ENCODE measurements around the gene LCE3A. TPM values are rescaled to one million over a fixed set of nuclear protein-coding genes. Genes with fewer than 3 reads are reported as not detected.

The LCE3A gene
- total and polyA plus RNA-seq, 2 of the 4 experiments (the other 2 are of a cell fraction) = not detected

DNA sequence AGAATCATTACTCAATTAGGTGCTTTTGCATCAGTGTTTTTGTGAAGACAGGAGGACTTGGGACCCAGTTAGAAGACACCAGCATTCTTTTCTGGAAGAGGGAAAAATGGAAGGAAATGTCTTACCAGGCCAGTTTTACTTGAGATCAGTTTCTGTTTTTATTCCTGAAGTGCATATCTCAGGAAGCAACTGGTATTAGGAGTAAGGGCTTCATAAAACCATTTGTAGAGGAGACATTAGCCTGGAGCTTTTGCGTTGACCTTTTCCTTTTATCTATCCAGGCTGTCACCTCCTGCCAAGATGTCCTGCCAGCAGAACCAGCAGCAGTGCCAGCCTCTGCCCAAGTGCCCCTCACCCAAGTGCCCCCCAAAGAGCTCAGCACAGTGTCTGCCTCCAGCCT, 9.4 kb downstream of the LCE3A start, which contains the start of gene LCE3B:
Gene LCE3B (plus strand): TSS at position 301 of the 400 bp plus-strand sequence. CDS start 0 bp downstream, at position 301.
- Histone ChIP-seq H4K91ac (ENCODE audit: insufficient read depth, low read depth, low read length) (no peak within 1 kb of the TSS), H3K27ac (ENCODE audit: insufficient read depth, low read length) (no peak within 1 kb of the TSS), H3K79me1 (ENCODE audit: low read depth in 1 of 2, low read length in 2 of 2) (no peaks in the 10 kb centered on the region), H3K27me3 (ENCODE audit: control insufficient read depth, insufficient read depth, low read length) (no peaks in the 10 kb centered on the region), H2AFZ (replicated peaks; ENCODE audit: low read length, poor library complexity) (no peak within 1 kb of the TSS), H3K4ac (ENCODE audit: low read depth, low read length) (no peak within 1 kb of the TSS), H3K9me1 (ENCODE audit: insufficient read depth, low read length) (no peaks in the 10 kb centered on the region), H4K8ac (ENCODE audit: low read depth in 2 of 2, low read length in 2 of 2) (no peak within 1 kb of the TSS), H2BK120ac (ENCODE audit: low read depth, low read length) (no peak within 1 kb of the TSS), H3K18ac (ENCODE audit: low read depth, low read length) (no peak within 1 kb of the TSS), H4K20me1 (ENCODE audit: insufficient read depth, low read length) (no peaks in the 10 kb centered on the region), H2BK20ac (ENCODE audit: low read depth, low read length) (no peak within 1 kb of the TSS), H4K5ac (ENCODE audit: low read depth, low read length) (no peak within 1 kb of the TSS), H3K23ac (ENCODE audit: low read depth, low read length) (no peak within 1 kb of the TSS), H3K36me3 (ENCODE audit: control insufficient read depth, insufficient read depth, low read length) (no peaks in the 10 kb centered on the region), H2BK5ac (ENCODE audit: low read depth, low read length, poor library complexity, severe bottlenecking) (no peak within 1 kb of the TSS), H3K4me3 (ENCODE audit: insufficient read depth, low read depth, low read length) (no peak within 1 kb of the TSS), H3K4me1 (ENCODE audit: control insufficient read depth, insufficient read depth, low read length) (no peaks in the 10 kb centered on the region), H2AK5ac (ENCODE audit: low read depth, low read length) (no peak within 1 kb of the TSS), H2BK15ac (ENCODE audit: low read depth, low read length) (no peak within 1 kb of the TSS), H3K56ac (ENCODE audit: extremely low read depth, insufficient read depth, low read length) (no peak within 1 kb of the TSS), H3K9me3 (ENCODE audit: control insufficient read depth, insufficient read depth, low read length) (no peaks in the 10 kb centered on the region; the same call in 1 of the 2 replicates), H3K4me2 (ENCODE audit: low read depth, low read length) (no peak within 1 kb of the TSS), H2AK9ac (replicated peaks; ENCODE audit: low read depth, low read length, poor library complexity) (no peak within 1 kb of the TSS), H3K9ac (ENCODE audit: low read depth, low read length) (no peak within 1 kb of the TSS), H3K14ac (replicated peaks; ENCODE audit: low read depth, low read length) (no peak within 1 kb of the TSS)
- ATAC-seq (ENCODE audit: low read depth) (no peak), DNase-seq (no peak)
- in situ Hi-C loops (cut with MboI; ENCODE audit: low sequenced_read_pairs) = no loop called here
- CTCF ChIA-PET = no interaction called here
- TF ChIP-seq CHD1 (IDR thresholded peaks at IDR 0.05; ENCODE audit: low read depth, low read length) = no peak
- no peak for TF ChIP-seq MAFK (IDR thresholded peaks at IDR 0.05; ENCODE audit: low read depth, low read length)
- TF ChIP-seq CEBPB (IDR thresholded peaks at IDR 0.05; ENCODE audit: low read depth, low read length) = no peak
- TF ChIP-seq, protein P1, sequence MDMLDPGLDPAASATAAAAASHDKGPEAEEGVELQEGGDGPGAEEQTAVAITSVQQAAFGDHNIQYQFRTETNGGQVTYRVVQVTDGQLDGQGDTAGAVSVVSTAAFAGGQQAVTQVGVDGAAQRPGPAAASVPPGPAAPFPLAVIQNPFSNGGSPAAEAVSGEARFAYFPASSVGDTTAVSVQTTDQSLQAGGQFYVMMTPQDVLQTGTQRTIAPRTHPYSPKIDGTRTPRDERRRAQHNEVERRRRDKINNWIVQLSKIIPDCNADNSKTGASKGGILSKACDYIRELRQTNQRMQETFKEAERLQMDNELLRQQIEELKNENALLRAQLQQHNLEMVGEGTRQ (IDR thresholded peaks at IDR 0.05; ENCODE audit: low read depth, low read length) = no peak
- no peak for TF ChIP-seq FOS (IDR thresholded peaks at IDR 0.05; ENCODE audit: low read depth, low read length)
- TF ChIP-seq MXI1 (IDR thresholded peaks at IDR 0.05; ENCODE audit: borderline replicate concordance, low read depth, low read length) = no peak
- no peak for TF ChIP-seq MAZ (IDR thresholded peaks at IDR 0.05; ENCODE audit: borderline replicate concordance, low read depth, low read length)
- TF ChIP-seq BHLHE40 (IDR thresholded peaks at IDR 0.05; ENCODE audit: low read depth, low read length) = no peak
- TF ChIP-seq, protein P2, sequence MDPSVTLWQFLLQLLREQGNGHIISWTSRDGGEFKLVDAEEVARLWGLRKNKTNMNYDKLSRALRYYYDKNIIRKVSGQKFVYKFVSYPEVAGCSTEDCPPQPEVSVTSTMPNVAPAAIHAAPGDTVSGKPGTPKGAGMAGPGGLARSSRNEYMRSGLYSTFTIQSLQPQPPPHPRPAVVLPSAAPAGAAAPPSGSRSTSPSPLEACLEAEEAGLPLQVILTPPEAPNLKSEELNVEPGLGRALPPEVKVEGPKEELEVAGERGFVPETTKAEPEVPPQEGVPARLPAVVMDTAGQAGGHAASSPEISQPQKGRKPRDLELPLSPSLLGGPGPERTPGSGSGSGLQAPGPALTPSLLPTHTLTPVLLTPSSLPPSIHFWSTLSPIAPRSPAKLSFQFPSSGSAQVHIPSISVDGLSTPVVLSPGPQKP (IDR thresholded peaks at IDR 0.05; ENCODE audit: borderline replicate concordance, low read depth, low read length) = no peak
- TF ChIP-seq RCOR1 (IDR thresholded peaks at IDR 0.05; ENCODE audit: insufficient replicate concordance, low read length) = no peak
- no peak for TF ChIP-seq POLR2A (IDR thresholded peaks at IDR 0.05; ENCODE audit: low read depth, low read length)
- no peak for TF ChIP-seq RAD21 (IDR thresholded peaks at IDR 0.05; ENCODE audit: low read length)
- TF ChIP-seq, protein P3, sequence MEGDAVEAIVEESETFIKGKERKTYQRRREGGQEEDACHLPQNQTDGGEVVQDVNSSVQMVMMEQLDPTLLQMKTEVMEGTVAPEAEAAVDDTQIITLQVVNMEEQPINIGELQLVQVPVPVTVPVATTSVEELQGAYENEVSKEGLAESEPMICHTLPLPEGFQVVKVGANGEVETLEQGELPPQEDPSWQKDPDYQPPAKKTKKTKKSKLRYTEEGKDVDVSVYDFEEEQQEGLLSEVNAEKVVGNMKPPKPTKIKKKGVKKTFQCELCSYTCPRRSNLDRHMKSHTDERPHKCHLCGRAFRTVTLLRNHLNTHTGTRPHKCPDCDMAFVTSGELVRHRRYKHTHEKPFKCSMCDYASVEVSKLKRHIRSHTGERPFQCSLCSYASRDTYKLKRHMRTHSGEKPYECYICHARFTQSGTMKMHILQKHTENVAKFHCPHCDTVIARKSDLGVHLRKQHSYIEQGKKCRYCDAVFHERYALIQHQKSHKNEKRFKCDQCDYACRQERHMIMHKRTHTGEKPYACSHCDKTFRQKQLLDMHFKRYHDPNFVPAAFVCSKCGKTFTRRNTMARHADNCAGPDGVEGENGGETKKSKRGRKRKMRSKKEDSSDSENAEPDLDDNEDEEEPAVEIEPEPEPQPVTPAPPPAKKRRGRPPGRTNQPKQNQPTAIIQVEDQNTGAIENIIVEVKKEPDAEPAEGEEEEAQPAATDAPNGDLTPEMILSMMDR (conservative IDR thresholded peaks at IDR 0.05; ENCODE audit: low read depth, low read length) = no peak
- TF ChIP-seq SMC3 (IDR thresholded peaks at IDR 0.05; ENCODE audit: low read depth, low read length) = no peak
- no peak for TF ChIP-seq NFE2L2 (IDR thresholded peaks at IDR 0.05; ENCODE audit: low read depth, low read length)
- no peak for TF ChIP-seq RFX5 (IDR thresholded peaks at IDR 0.05; ENCODE audit: low read depth, low read length)
- no TSS peak for BruUV-seq (replicated peaks)
- dilution Hi-C loops (cut with HindIII; ENCODE audit: low sequenced_read_pairs, unreplicated experiment) = no loop called here
- POLR2A ChIA-PET (ENCODE audit: unreplicated experiment) = no interaction called here
- intact Hi-C loops (cut with micrococcal nuclease) = no loop called here
- no CpG with 5 or more reads among the region's 1 CpG for WGBS, 2 experiments (ENCODE audit: extremely low coverage in 2 of 2, insufficient read length in 1 of 2)
